Pancreas (tissue), 10 donors: ENCODE results near the gene CEP152. TPM values are rescaled to one million over a fixed set of nuclear protein-coding genes. Genes with fewer than 3 reads are reported as not detected.

Experiments
- ATAC-seq, 4 donors: fragments of 200-7000 bp; cut with Tn5 transposase; one replicate each; pipeline versions ENCODE4 v1.8.0 to v1.9.1; 2020; ENCODE audit warnings: mild to moderate bottlenecking in 4 of 4, moderate library complexity in 4 of 4
- DNase-seq, 6 donors: peaks; one replicate each; pipeline ENCODE4 v3.0.0-alpha.2; 2020
- FAIRE-seq: peaks from 2 replicates; lab custom pipeline; 2012; peaks lifted over from hg19 to GRCh38; lab: Jason Lieb, UNC
- H3K27ac ChIP-seq, 4 donors: fragments of 200-600 bp; sonication (generic); 1 replicate in 3 of 4; 2 replicates in 1 of 4; pipeline versions ENCODE4 v1.5.0 to v1.8.0; 2020
- H3K27me3 ChIP-seq, 4 donors: fragments of 200-600 bp; one replicate each; pipeline ENCODE4 v1.8.0; 2021
- H3K36me3 ChIP-seq, 3 donors: fragments of 200-600 bp; sonication (generic) in 1 of 3; one replicate each; pipeline versions ENCODE4 v1.5.0 to v1.8.0; 2020 to 2021
- H3K4me1 ChIP-seq, 3 donors: fragments of 200-600 bp; one replicate each; pipeline ENCODE4 v1.8.0; 2021
- H3K4me3 ChIP-seq, 4 donors: fragments of 200-600 bp; sonication (generic) in 2 of 4; one replicate each; pipeline versions ENCODE4 v1.5.0 to v1.8.0; 2020 to 2021
- H3K9me3 ChIP-seq, 4 donors: fragments of 200-600 bp; one replicate each; pipeline ENCODE4 v1.8.0; 2021
- CTCF ChIP-seq, 4 donors: fragments of 200-600 bp; sonication (generic) in 3 of 4; IDR thresholded peaks; one replicate each; pipeline versions ENCODE4 v1.5.0 to v1.8.0; 2021; ENCODE audit warnings: antibody characterized with exemption in 4 of 4
- WGBS, 2 donors: extraction: QIAGEN DNeasy Blood & Tissue Kit; methylation state at CpG; one replicate each; pipeline ENCODE4 v1.1.7; 2013; 5-methylcytosine and 5-hydroxymethylcytosine counted together
- intact Hi-C, 3 donors: fragments of 100-400 bp; cut with DNase I; formaldehyde crosslinking; loops; one replicate each; pipeline versions ENCODE4 v1.11.1 to v1.14.2; 2022
- polyA plus RNA-seq, 2 donors: library from polyadenylated mRNA; stranded (reverse); fragments of 200-250 nt; gene quantifications; one replicate each; pipeline ENCODE4 v1.2.3, GENCODE V29; 2013
- total RNA-seq, 6 donors: library from RNA; stranded (reverse); fragmentation: NEBNext Ultra II Directional in 4 of 6; extraction: Animal tissue kit (Norgen Biotek cat#: 25700) in 4 of 6; gene quantifications; one replicate each; pipeline versions ENCODE4 v1.2.1 to v1.2.4, GENCODE V29; 2021 to 2023
- donor health status: healthy with polysubstance abuse.
- donor health status: DM: no; HTN: no; CAD: no; lungs with moderate emphysema.
- donor health status: DM: no; HTN: no; CAD: no.
- donor health status: control.
- donor health status: control.
- donor health status: Bipolar disorder and iron deficiency.
- donor health status: DM: yes; HTN: yes; CAD: no.
- donor health status: DM: no; HTN: no; CAD: no.
- donor health status: DM: no; HTN: no; CAD: no.
- donor health status: DM: yes; HTN: yes; CAD: no.

Gene CEP152
- total and polyA plus RNA-seq, 8 donors = 1.3 to 8.0 (median 2.5) TPM

GRCh38 chr15:48842501-48842900, 31.6 kb upstream of the CEP152 start:
- no peaks in the 10 kb centered on the region for H3K9me3 ChIP-seq
- intact Hi-C loops = no loop called here
- DNase-seq (no peak), FAIRE-seq (no peak), ATAC-seq (no peak)
- H3K36me3 ChIP-seq = no peaks in the 10 kb centered on the region
- 51 to 65% methylated on average over 6 of the region's 6 CpGs for WGBS, 2 donors
- no peak overlapping the region for H3K27ac ChIP-seq
- TF ChIP-seq CTCF (IDR thresholded peaks at IDR 0.05) = no peak
- H3K27me3 ChIP-seq = no peaks in the 10 kb centered on the region
- H3K4me3 ChIP-seq = no peak overlapping the region
- peaks cover 0 to 5% (median 0%) of the 10 kb centered on the region in 3 donors for H3K4me1 ChIP-seq

GRCh38 chr15:48834756-48835155, 23.9 kb upstream of the CEP152 start:
- Histone ChIP-seq H3K9me3 (no peaks in the 10 kb centered on the region), H3K4me1 (no peaks in the 10 kb centered on the region), H3K36me3 (no peaks in the 10 kb centered on the region), H3K27ac (no peak overlapping the region), H3K27me3 (no peaks in the 10 kb centered on the region), H3K4me3 (no peak overlapping the region)
- intact Hi-C loops = no loop called here
- WGBS, 2 donors = 69 to 74% methylated on average over 5 of the region's 5 CpGs
- ATAC-seq (no peak), FAIRE-seq (no peak), DNase-seq (no peak)
- no peak for TF ChIP-seq CTCF (IDR thresholded peaks at IDR 0.05)

DNA sequence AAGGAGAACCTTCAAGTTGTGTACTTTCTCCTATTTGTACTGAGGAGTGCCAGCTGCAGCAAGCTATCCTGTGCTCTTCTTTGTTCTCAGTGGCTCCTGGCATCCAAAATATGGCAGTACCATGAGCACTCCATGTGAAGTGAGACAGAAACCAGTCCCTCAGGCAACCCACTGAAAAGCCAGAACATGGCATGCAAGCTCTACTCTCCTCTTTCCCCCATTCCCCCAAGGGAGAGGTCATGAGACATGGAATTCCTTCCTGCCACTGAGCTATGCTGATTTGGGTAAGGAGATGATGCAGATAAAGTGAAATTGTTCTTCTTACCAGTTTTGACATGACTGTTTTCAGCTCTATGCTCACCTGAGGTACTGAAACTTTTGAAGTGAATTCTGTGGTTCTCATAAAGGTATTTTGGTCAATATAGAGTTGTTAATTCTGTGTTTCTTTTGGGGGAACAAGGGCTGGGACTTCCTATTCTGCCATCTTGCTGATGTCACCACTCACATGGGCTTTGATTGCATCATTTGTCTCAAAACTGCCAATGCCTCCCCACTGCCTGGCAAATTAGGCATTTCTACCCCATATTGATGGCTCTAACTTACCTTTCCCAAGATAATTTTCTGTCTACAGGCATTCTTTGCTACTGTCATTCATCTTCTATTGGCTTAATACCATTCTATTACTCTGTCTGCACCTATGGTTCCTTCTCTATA, 22.8 kb upstream of the CEP152 start:
- no peak for TF ChIP-seq CTCF (IDR thresholded peaks at IDR 0.05)
- no peak for DNase-seq
- no peaks in the 10 kb centered on the region for H3K9me3 ChIP-seq
- no peaks in the 10 kb centered on the region for H3K27me3 ChIP-seq
- intact Hi-C loops = no loop called here
- no peak for FAIRE-seq
- no peaks in the 10 kb centered on the region for H3K4me1 ChIP-seq
- no peak for ATAC-seq
- H3K4me3 ChIP-seq = no peak overlapping the region
- no peak overlapping the region for H3K27ac ChIP-seq
- H3K36me3 ChIP-seq = no peaks in the 10 kb centered on the region

DNA sequence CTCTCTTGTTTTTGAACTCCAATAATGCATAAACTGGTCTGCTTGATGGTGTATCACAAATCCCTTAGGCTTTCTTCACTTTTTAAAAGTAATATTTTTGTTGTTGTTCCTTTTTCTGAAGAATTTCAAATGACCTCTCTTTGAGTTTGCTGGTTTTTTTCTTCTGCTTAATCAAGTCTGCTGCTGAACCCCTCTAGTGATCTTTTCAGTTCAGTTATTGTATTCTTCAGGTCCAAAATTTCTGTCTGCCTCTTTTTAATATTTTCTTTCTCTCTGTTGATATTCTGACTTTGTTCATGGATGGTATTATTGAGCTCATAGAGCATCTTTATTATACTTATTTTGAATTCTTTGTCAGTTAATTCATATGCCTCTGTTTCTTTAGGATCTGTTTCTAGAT, 21.8 kb upstream of the CEP152 start:
- FAIRE-seq = no peak
- intact Hi-C loops = no loop called here
- ATAC-seq = no peak
- Histone ChIP-seq H3K27me3 (no peaks in the 10 kb centered on the region), H3K9me3 (no peaks in the 10 kb centered on the region), H3K4me3 (no peak overlapping the region), H3K4me1 (no peaks in the 10 kb centered on the region), H3K27ac (no peak overlapping the region), H3K36me3 (no peaks in the 10 kb centered on the region)
- TF ChIP-seq CTCF (IDR thresholded peaks at IDR 0.05) = no peak
- no peak for DNase-seq

DNA sequence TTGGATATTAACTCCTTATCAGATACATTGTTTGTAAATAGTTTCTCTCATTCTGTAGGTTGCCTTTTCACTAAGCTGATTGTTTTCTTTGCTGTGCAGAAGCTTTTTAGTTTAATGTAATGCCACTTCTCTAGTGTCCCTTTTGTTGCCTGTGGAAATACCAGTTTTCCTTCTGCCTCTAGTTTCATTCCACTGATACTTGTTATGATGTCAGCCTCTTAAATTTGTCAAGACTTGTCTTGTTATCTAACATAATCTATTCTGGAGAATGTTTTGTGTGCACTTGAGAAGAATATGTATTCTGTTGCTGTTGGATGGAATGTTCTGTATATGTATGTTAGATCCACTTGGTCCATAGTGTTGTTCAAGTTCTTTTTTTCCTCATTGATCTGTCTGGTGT, 18.0 kb upstream of the CEP152 start:
- ATAC-seq (no peak), FAIRE-seq (no peak), DNase-seq (no peak)
- intact Hi-C loops = no loop called here
- Histone ChIP-seq H3K36me3 (no peaks in the 10 kb centered on the region), H3K27ac (no peak overlapping the region), H3K4me3 (no peak overlapping the region), H3K9me3 (no peaks in the 10 kb centered on the region), H3K4me1 (no peaks in the 10 kb centered on the region), H3K27me3 (no peaks in the 10 kb centered on the region)
- TF ChIP-seq CTCF (IDR thresholded peaks at IDR 0.05) = no peak
